Inflammatory macrophage (primary cell): Measurements from ENCODE around the gene TTBK1.

Experiments used
- DNase-seq, 2 donors: peaks; one replicate each; pipeline ENCODE4 v3.0.0-alpha.2; 2020 to 2022
- total RNA-seq, 18 experiments: gene quantifications; one replicate each; lab custom pipeline; 2026; ENCODE audit warnings: mixed read lengths in 6 of 18, inconsistent platforms in 2 of 18; lab: John Stamatoyannopoulos, UW

TTBK1 gene
- total RNA-seq = 0 to 2.0 (median 0.06) reads per million in 18 experiments

- no peak for DNase-seq
Observed at GRCh38 chr6:43242908-43243663, at the start of gene TTBK1. Gene TTBK1, plus strand, starts transcription at chr6:43243481. Its CDS starts 3,180 bp downstream, at chr6:43246661.

GRCh38 chr6:43193929-43194328 lies 49.4 kb upstream of the TTBK1 start:
- no peak for DNase-seq

- DNase-seq = no peak
Observed at GRCh38 chr6:43196337-43196736, 46.9 kb upstream of the TTBK1 start.

DNA sequence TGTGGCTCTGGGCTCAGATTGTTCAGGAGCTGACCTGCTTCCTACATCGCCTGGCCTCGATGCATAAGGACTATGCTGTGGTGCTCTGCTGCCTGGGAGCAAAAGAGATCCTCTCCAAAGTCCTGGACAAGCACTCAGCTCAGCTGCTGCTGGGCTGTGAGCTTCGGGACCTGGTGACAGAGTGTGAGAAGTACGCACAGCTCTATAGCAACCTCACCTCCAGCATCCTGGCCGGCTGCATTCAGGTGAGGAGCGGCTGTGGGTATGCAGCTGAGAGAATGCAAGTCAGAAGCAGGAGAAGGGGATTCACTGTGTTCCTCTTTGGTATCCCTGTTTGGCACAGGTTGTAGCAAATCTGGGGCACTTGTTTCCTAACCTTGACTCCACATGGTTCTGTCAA lies 43.4 kb upstream of the TTBK1 start:
- DNase-seq = no peak

DNA sequence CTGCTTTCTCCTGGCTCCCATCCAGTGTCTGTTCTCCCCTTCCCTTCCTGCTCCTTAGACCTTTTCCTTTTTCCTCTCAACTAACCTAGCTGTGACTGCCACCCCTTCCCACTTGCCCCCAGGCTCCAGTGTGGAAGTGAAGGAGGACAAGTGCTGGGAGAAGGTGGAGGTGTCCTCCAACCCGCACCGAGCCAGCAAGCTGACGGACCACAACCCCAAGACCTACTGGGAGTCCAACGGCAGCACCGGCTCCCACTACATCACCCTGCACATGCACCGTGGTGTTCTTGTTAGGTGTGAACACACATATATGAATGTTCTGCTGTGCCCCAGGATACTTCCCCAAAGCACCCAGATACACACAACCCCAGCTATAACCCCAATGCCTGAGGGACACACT lies 42.7 kb upstream of the TTBK1 start:
- no peak for DNase-seq

GRCh38 chr6:43202451-43202850 lies 40.8 kb upstream of the TTBK1 start:
- no peak for DNase-seq

GRCh38 chr6:43203029-43203717 lies 40.1 kb upstream of the TTBK1 start:
- no peak for DNase-seq

- DNase-seq = no peak
Observed at GRCh38 chr6:43203718-43204095, 39.6 kb upstream of the TTBK1 start.

- no peak for DNase-seq
Observed at GRCh38 chr6:43204271-43205105, 38.8 kb upstream of the TTBK1 start.

DNA sequence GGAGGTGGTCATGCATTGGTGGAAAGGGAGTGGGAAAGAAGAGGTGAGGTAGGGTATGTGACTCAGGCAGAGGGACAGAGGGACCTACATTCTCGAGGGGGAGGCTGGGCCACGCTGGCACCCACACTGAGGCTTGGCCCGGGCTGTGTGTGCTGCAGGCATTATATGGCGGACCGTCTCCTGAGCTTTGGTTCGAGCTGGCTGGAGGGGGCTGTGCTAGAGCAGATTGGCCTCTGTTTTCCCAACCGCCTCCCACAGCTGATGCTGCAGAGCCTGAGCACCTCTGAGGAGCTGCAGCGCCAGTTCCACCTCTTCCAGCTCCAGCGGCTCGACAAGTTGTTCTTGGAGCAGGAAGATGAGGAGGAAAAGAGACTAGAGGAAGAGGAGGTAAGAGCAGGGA lies 37.4 kb upstream of the TTBK1 start:
- DNase-seq = no peak

DNA sequence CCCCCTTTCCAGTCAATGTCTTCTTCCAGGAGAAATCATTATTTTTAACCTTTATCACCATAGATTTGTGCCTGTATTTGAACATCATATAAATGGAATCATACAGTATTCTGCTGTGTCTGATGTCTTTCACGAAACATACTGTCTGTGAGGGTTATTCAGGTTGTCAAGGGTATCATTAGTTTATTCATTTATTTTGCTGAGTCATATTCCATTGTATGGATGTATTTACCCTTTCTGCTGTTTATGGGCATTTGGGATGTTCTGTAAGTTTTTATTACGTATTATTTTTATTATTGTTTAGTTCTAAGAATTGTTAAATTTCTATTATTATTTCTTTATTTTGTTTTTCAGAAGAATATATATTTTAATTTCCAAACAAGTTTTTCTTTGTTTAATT lies 36.0 kb upstream of the TTBK1 start:
- DNase-seq = no peak

DNA sequence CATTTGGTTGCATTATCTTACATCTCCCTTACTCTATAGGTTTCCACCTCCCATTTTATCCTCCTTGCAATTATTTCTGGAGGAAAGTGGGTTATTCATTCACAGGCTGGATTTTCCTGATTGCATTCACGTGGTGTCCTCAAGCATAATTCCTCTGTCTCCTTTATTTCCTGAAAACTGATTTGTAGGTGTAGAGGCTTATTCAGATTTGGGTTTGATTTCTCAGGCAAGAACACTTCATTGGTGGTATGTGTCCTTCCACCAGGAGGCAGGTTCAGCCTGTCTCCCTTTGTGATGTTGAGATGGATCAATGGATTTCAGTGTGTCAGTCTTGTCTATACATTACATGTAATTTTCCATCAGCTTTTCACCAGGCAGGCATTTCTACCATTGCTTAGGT lies 31.3 kb upstream of the TTBK1 start:
- no peak for DNase-seq

DNA sequence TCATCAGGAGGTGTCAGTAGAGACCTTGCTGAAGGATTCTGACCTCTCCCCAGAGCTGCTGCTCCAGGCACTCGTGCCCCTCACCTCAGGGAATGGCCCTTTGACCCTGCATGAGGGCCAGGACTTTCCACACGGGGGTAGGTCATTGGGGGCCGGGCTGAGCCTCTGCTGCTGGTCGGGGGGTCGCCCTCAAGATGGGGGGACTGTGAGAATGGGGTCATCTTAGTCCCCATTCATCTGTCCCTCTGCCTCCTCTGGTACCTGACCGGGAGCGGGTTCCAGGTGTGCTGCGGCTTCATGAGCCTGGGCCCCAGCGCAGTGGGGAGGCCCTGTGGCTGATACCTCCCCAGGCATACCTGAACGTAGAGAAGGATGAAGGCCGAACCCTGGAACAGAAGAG lies 29.9 kb upstream of the TTBK1 start:
- no peak for DNase-seq

DNA sequence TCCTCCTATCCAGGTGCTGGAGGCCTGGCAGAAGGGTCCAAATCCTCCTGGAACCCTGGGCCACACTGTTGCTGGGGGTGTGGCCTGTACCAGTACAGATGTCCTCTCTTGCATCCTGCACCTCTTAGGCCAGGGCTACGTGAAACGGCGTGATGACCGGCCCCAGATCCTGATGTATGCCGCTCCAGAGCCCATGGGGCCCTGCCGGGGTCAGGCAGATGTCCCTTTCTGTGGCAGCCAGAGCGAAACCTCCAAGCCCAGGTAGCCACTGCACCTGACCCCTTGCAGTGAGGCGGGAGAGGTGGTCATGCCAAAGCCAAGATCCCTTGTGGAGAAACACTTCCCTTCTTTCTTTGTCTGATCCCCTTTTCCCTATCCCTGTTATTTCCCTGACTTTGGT lies 28.2 kb upstream of the TTBK1 start:
- no peak for DNase-seq

- no peak for DNase-seq
Observed at GRCh38 chr6:43216200-43216599, 27.1 kb upstream of the TTBK1 start.

GRCh38 chr6:43217351-43217750 lies 25.9 kb upstream of the TTBK1 start:
- no peak for DNase-seq

DNA sequence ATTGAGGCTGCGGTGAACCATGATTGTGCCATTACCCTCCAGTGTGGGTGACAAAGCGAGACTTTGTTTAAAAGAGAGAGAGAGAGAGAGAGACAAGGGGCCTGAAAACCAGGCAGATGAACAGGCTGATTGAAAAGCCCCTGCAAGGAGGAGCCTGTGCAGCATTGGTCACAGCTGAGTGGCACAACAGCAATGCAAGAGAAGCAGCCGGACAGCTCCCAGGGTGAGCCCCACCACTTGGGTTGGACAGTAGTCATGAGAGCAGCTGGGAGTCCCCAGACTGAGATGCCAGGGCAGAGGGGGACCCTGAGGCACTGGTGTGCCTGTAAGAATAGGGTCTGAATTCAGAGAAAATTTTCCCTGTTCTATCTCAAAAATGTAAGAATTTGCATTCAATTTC lies 24.2 kb upstream of the TTBK1 start:
- DNase-seq = no peak

GRCh38 chr6:43219814-43220213 lies 23.5 kb upstream of the TTBK1 start:
- DNase-seq = no peak

DNA sequence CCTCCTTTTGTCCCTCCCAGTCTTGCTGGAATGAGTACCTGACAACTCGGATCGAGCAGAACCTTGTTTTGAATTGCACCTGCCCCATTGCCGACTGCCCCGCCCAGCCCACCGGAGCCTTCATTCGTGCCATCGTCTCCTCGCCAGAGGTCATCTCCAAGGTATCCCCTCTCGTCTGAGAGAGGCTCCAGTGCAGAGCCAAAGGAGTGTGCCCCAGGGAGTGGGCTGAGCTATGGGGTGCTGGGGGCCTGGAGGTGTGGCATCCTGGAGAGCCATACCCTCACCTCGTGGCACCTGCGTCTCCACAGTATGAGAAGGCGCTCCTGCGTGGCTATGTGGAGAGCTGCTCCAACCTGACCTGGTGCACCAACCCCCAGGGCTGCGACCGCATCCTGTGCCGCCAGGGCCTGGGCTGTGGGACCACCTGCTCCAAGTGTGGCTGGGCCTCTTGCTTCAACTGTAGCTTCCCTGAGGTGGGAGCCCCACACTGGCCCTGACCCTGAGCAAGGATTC lies 22.8 kb upstream of the TTBK1 start:
- DNase-seq = no peak

DNA sequence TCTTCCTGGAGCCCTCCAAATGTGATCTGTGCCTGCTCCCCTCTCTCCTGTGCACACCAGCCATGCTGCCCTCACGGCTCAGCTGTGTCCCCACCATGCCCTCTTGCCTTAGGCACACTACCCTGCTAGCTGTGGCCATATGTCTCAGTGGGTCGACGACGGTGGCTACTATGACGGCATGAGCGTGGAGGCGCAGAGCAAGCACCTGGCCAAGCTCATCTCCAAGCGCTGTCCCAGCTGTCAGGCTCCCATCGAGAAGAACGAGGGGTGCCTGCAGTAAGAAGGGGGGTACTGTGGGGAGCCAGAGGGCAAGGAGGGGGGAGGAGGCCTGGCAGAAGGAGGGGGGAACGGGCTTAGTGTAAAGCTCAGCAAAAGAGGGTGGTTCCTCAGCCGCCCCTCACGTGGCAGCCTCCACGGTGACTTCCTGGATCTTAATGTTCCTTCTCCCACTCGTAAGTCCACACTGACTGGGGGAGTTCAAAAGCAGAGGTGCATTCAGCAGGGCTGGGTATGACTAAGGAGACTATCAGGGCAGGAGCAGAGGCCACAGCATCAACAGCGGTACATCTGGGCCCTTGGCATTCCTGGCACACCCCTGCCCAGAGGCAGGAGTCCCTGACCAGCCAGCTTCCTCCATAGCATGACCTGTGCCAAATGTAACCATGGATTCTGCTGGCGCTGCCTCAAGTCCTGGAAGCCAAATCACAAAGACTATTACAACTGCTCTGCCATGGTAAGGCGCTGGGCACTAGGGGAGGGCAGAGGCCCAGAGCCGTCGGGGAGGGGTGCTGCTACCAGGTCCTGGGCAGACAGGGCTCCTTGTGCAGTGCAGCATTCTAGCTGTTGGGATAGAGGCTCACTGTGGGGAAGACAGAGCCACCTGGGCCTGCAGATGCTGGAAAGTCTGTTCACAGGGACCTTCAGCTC lies 22.0 kb upstream of the TTBK1 start:
- DNase-seq = peak; percentile 13 to 64

GRCh38 chr6:43222418-43223059 lies 20.7 kb upstream of the TTBK1 start:
- DNase-seq = no peak

DNA sequence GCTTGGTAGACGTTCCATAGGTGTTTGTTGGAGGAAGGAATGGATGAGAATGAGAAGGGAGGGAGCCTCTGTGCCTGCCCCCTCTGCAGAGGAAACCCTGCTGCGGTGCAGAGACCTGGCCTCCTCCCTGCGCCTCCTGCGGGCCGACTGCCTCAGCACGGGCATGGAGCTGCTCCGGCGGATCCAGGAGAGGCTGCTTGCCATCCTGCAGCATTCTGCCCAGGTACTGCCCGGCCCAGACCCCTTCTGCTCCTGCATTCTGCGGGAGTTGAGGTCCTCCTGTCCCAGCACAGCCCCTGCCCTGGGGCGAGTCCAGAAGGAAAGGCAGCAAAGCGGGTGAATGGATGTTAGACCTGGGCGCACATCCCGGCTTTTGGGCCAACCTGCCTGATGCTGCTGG lies 20.1 kb upstream of the TTBK1 start:
- no peak for DNase-seq
